K562 (cell line): ENCODE data around the gene SIGLEC9. TPM values are rescaled to one million over a fixed set of nuclear protein-coding genes. Genes with fewer than 3 reads are reported as not detected.
A peak's percentile ranks its signal among the peaks of the same experiment; 100 is the strongest.

Experiments
- ATAC-seq: fragments of 200-7000 bp; cut with Tn5 transposase; 3 replicates; pipeline ENCODE4 v1.9.1; 2020; ENCODE audit warnings: moderate library complexity
- BruUV-seq: library from RNA; stranded (reverse); fragments of 400-500 nt; replicated peaks from 2 replicates; lab custom pipeline; 2021; lab: Mats Ljungman, UMichigan
- CTCF ChIA-PET: fragments of 300-600 bp; formaldehyde crosslinking; extraction: SDS; loops from one replicate; lab custom pipeline; 2021; ENCODE audit warnings: low intra/inter-chr PET ratio; lab: Yijun Ruan, JAX
- POLR2A ChIA-PET: fragments of 300-600, 350-650 bp; sonication (Branson Sonifier 250); formaldehyde crosslinking; extraction: SDS; loops from one replicate; lab custom pipeline; 2021; ENCODE audit warnings: antibody characterized with exemption, inconsistent platforms; lab: Yijun Ruan, JAX
- DNase-seq, 4 experiments: peaks; one replicate each; pipeline versions ENCODE4 v3.0.0 to v3.0.0-alpha.2; 2011 to 2018; ENCODE audit warnings: low spot score in 3 of 4, mixed read lengths in 3 of 4; ENCODE audit errors: extremely low read depth in 1 of 4
- FAIRE-seq: peaks from 2 replicates; lab custom pipeline; 2011; peaks lifted over from hg19 to GRCh38; lab: Jason Lieb, UNC
- H2AFZ ChIP-seq: 2 replicates; pipeline ENCODE4 v1.6.0; 2011; ENCODE audit warnings: low read depth, low read length, control low read depth, inconsistent platforms
- H3K27ac ChIP-seq: fragments of 200-600 bp; 3 replicates; pipeline ENCODE4 v1.8.0; 2011; ENCODE audit warnings: low read depth, mild to moderate bottlenecking, control low read depth, inconsistent platforms, low read length, moderate library complexity, mixed read lengths; ENCODE audit errors: extremely low read depth
- H3K27me3 ChIP-seq, 2 experiments: fragments of 300-600 bp in 1 of 2; 2 replicates in 1 of 2; 3 replicates in 1 of 2; pipeline versions ENCODE4 v1.6.0 to v1.8.0; 2011; ENCODE audit warnings: inconsistent platforms in 2 of 2, low read length in 2 of 2, mild to moderate bottlenecking in 1 of 2, mixed read lengths in 1 of 2, moderate library complexity in 1 of 2; ENCODE audit not compliant: control insufficient read depth in 2 of 2, insufficient read depth in 2 of 2
- H3K36me3 ChIP-seq: fragments of 300-600 bp; 3 replicates; pipeline ENCODE4 v1.8.0; 2011; ENCODE audit warnings: mild to moderate bottlenecking, low read length, inconsistent platforms; ENCODE audit not compliant: control insufficient read depth, insufficient read depth
- H3K4me1 ChIP-seq, 2 experiments: fragments of 200-600 bp in 1 of 2; replicated peaks in 1 of 2; 2 replicates in 1 of 2; 3 replicates in 1 of 2; pipeline versions ENCODE4 v1.5.1 to v1.8.0; 2011; ENCODE audit warnings: inconsistent platforms in 2 of 2, low read length in 2 of 2, mild to moderate bottlenecking in 1 of 2, mixed read lengths in 1 of 2, moderate library complexity in 1 of 2; ENCODE audit not compliant: control insufficient read depth in 2 of 2, insufficient read depth in 2 of 2
- H3K4me2 ChIP-seq: 2 replicates; pipeline ENCODE4 v1.6.1; 2011; ENCODE audit warnings: low read length, control low read depth, inconsistent platforms, mixed read lengths; ENCODE audit not compliant: insufficient read depth
- H3K4me3 ChIP-seq: fragments of 200-600 bp; sonication (generic), shearing (Covaris generic); 2 replicates; pipeline ENCODE4 v1.5.1; 2016; ENCODE audit warnings: control low read depth, inconsistent platforms
- H3K79me2 ChIP-seq: fragments of 200-600 bp; 3 replicates; pipeline ENCODE4 v1.8.0; 2011; ENCODE audit warnings: low read length, inconsistent platforms; ENCODE audit not compliant: control insufficient read depth, insufficient read depth
- H3K9ac ChIP-seq, 2 experiments: 2 replicates each; pipeline versions ENCODE4 v1.6.0 to v1.6.1; 2011; ENCODE audit warnings: low read depth in 2 of 2, low read length in 2 of 2, control low read depth in 1 of 2, inconsistent platforms in 1 of 2, mild to moderate bottlenecking in 1 of 2, mixed read lengths in 1 of 2; ENCODE audit not compliant: insufficient read depth in 1 of 2
- H3K9me1 ChIP-seq: one replicate; pipeline ENCODE4 v1.6.0; 2011; ENCODE audit warnings: inconsistent platforms, mild to moderate bottlenecking, low read length, moderate library complexity; ENCODE audit not compliant: control insufficient read depth, insufficient read depth
- H3K9me3 ChIP-seq: replicated peaks from 2 replicates; pipeline ENCODE4 v1.5.1; 2011; ENCODE audit warnings: low read depth, low read length, inconsistent platforms; ENCODE audit not compliant: control insufficient read depth, insufficient read depth
- H4K20me1 ChIP-seq: replicated peaks from 2 replicates; pipeline ENCODE4 v1.6.1; 2011; ENCODE audit warnings: low read length, inconsistent platforms, mixed read lengths; ENCODE audit not compliant: control insufficient read depth, insufficient read depth
- BHLHE40 ChIP-seq: IDR thresholded peaks from 2 replicates; pipeline ENCODE4 v1.6.1; 2011; ENCODE audit warnings: low read length, improper control_type of control experiment
- CBFA2T3 ChIP-seq: fragments of 450-650 bp; IDR thresholded peaks from 2 replicates; pipeline ENCODE4 v1.6.1; 2017
- EGR1 ChIP-seq: fragments of 450-650 bp; conservative IDR thresholded peaks from 2 replicates; pipeline ENCODE4 v1.6.1; 2017; ENCODE audit warnings: mild to moderate bottlenecking
- ETS1 ChIP-seq: conservative IDR thresholded peaks from 2 replicates; pipeline ENCODE4 v1.6.1; 2011; ENCODE audit warnings: low read depth, mild to moderate bottlenecking, low read length; ENCODE audit not compliant: control insufficient read depth
- POLR3A ChIP-seq: IDR thresholded peaks from 2 replicates; pipeline ENCODE4 v1.6.1; 2011; ENCODE audit warnings: borderline replicate concordance, mild to moderate bottlenecking, moderate library complexity; ENCODE audit not compliant: insufficient read length, insufficient read depth; ENCODE audit errors: extremely low read depth
- RNF2 ChIP-seq: sonication (generic); IDR thresholded peaks from 2 replicates; pipeline ENCODE4 v1.6.1; 2016
- WGBS: fragments of 100-300 bp; shearing (Covaris generic); methylation state at CpG from one replicate; pipeline ENCODE4 v1.1.6; 2016; ENCODE audit warnings: low coverage, mixed read lengths; ENCODE audit not compliant: insufficient coverage; ENCODE audit errors: missing lambda C conversion rate; 5-methylcytosine and 5-hydroxymethylcytosine counted together
- in situ Hi-C: fragments of 300-500 bp; cut with MboI; formaldehyde crosslinking; loops from 4 replicates; pipeline ENCODE4 v1.15.0; 2018; ENCODE audit warnings: inconsistent platforms, mixed read lengths
- intact Hi-C: fragments of 100-400 bp; cut with micrococcal nuclease; formaldehyde crosslinking; loops from 2 replicates; pipeline ENCODE4 v1.14.2; 2022
- polyA plus RNA-seq, 8 experiments: library from polyadenylated mRNA; depleted of rRNA in 4 of 8; stranded (reverse) in 5 of 8; unstranded in 3 of 8; fragments of >200 nt; fragmentation: Nextera tagmentation in 2 of 8; fragmentation: Illumina TruSeq in 1 of 8; extraction: Ambion mirVana in 2 of 8; extraction: Trizol in 1 of 8; gene quantifications; 2 replicates each; pipeline versions ENCODE4 v1.2.1 to v1.2.3, GENCODE V29; 2011 to 2014; ENCODE audit warnings: inconsistent platforms in 1 of 8, missing spikeins in 1 of 8
- total RNA-seq, 7 experiments: library from RNA; depleted of rRNA in 6 of 7; stranded (reverse); fragments of >200 nt in 6 of 7; fragmentation: Illumina TruSeq in 2 of 7; extraction: Trizol in 2 of 7; gene quantifications; 2 replicates each; pipeline versions ENCODE4 v1.2.1 to v1.2.3, GENCODE V29; 2011 to 2021; ENCODE audit warnings: low replicate concordance in 1 of 7

The SIGLEC9 gene
- total and polyA plus RNA-seq, 9 of the 15 experiments (the other 6 are each of a cell fraction or from before 2014, with no cell fraction given), result 0.09 to 0.34 (median 0.22) TPM; not detected in 4

- Histone ChIP-seq H3K27ac (no peak overlapping the region), H3K4me1 (peaks cover 28 to 34% of the 10 kb centered on the region in 2 experiments), H3K9ac (no peak overlapping the region), H3K4me3 (no peak overlapping the region), H3K4me2 (no peak overlapping the region), H4K20me1 (peaks cover 4% of the 10 kb centered on the region; the same call in 1 of the 2 replicates), H3K9me1 (no peaks in the 10 kb centered on the region), H3K36me3 (no peaks in the 10 kb centered on the region), H3K9me3 (no peaks in the 10 kb centered on the region), H3K79me2 (no peaks in the 10 kb centered on the region), H3K27me3 (peaks cover 3 to 22% of the 10 kb centered on the region in 2 experiments; a peak in 2 of 5 replicates), H2AFZ (no peak overlapping the region)
- 6% methylated on average over 8 of the region's 8 CpGs for WGBS
- in situ Hi-C loops, result no loop called here
- TF ChIP-seq CBFA2T3 (peak; percentile 6; the same call in 1 of the 2 replicates), BHLHE40 (no peak), RNF2 (no peak), ETS1 (no peak), EGR1 (peak; percentile 56), POLR3A (no peak)
- ChIA-PET POLR2A (interaction anchor here (0.6 to 0.7 kb wide), 3 partner anchors 9 to 115 kb away, joined by 3 read pairs; no protein-coding TSS in a partner anchor), CTCF (no interaction called here)
- intact Hi-C loops, result no loop called here
- ATAC-seq, result no peak
- no peak for DNase-seq
- FAIRE-seq, result no peak
- BruUV-seq, result no TSS peak
Observed at GRCh38 chr19:51129716-51130115, 5.0 kb downstream of the SIGLEC9 start.
